ENCODE data around the gene RIT2. TPM values are rescaled to one million over a fixed set of nuclear protein-coding genes. Genes with fewer than 3 reads are reported as not detected.

Gene RIT2
- polyA plus RNA-seq, 1 donor from 2014 or later, result 1.1 TPM

DNA sequence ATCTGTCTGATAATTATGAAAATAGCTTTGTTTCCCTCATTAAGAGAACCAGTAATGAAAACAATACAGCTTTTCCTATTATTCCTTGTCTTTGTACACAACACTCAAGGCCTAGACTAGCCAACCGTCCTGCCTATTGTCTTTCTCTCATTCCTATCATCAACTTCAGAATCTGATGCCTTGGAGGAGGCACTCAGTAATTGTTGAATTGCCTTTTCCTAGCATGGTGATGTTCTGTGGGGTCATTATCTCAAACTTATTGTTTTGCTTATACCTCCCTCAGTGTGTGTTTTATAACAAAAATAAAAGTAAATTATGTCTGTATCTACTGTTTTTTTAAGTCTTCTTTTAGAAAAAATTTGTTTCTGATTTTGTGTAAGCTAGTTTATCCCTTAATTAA is 208.7 kb downstream of the RIT2 start:
- no peaks in the 10 kb centered on the region for H3F3A ChIP-seq (ENCODE audit: insufficient read depth, low read length, poor library complexity, severe bottlenecking)
- no peak overlapping the region for H2AFZ ChIP-seq (ENCODE audit: low read depth, low read length)
- TF ChIP-seq MXI1 (conservative IDR thresholded peaks at IDR 0.05; ENCODE audit: poor library complexity, severe bottlenecking) (no peak), REST (IDR thresholded peaks at IDR 0.05; ENCODE audit: borderline replicate concordance) (no peak), SMC3 (conservative IDR thresholded peaks at IDR 0.05; ENCODE audit: poor library complexity) (no peak), EZH2 (IDR thresholded peaks at IDR 0.05; ENCODE audit: borderline replicate concordance, insufficient read depth, low read length, poor library complexity, severe bottlenecking) (no peak)
- H3K36me3 ChIP-seq (ENCODE audit: insufficient read depth, low read length), result no peaks in the 10 kb centered on the region
- H3K4me3 ChIP-seq (ENCODE audit: low read length), result no peak overlapping the region
- no peaks in the 10 kb centered on the region for H3K79me2 ChIP-seq (replicated peaks; ENCODE audit: insufficient read depth, low read length)
- no peaks in the 10 kb centered on the region for H3K9me2 ChIP-seq (ENCODE audit: insufficient read depth, low read length)
- H3K4me2 ChIP-seq (ENCODE audit: low read length), result no peak overlapping the region
- no peaks in the 10 kb centered on the region for H3K9me3 ChIP-seq (ENCODE audit: low read length)
- H3K9ac ChIP-seq (ENCODE audit: low read length), result no peak overlapping the region
- H4K20me1 ChIP-seq (ENCODE audit: insufficient read depth), result no peaks in the 10 kb centered on the region
- no peaks in the 10 kb centered on the region for H3K27me3 ChIP-seq (ENCODE audit: insufficient read depth, low read depth, low read length)
- no peak overlapping the region for H3K27ac ChIP-seq (ENCODE audit: low read length)

DNA sequence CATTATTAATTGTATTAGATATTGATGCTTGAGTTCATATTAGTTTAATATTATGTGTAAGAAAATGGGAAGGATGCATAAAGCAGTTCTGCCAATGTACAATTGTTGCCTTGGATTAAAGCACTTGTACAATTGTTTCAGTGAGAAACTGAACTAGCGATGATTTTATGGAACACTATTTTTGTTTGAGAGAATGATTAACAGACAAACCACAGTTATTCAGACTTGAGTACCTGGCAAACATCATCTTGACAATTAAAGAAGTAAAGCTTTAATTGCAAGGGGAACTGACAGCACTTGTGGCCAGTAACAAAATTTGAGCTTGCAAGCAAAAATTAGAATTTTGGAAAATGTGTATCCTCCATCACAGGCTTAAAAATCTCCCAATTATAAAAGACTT is 214.3 kb downstream of the RIT2 start:
- Histone ChIP-seq H4K20me1 (ENCODE audit: insufficient read depth) (no peaks in the 10 kb centered on the region), H3F3A (ENCODE audit: insufficient read depth, low read length, poor library complexity, severe bottlenecking) (no peaks in the 10 kb centered on the region), H3K9me3 (ENCODE audit: low read length) (no peaks in the 10 kb centered on the region), H3K4me3 (ENCODE audit: low read length) (no peak overlapping the region), H3K27me3 (ENCODE audit: insufficient read depth, low read depth, low read length) (no peaks in the 10 kb centered on the region), H3K36me3 (ENCODE audit: insufficient read depth, low read length) (no peaks in the 10 kb centered on the region), H3K79me2 (replicated peaks; ENCODE audit: insufficient read depth, low read length) (no peaks in the 10 kb centered on the region), H3K4me2 (ENCODE audit: low read length) (no peak overlapping the region), H2AFZ (ENCODE audit: low read depth, low read length) (no peak overlapping the region), H3K9me2 (ENCODE audit: insufficient read depth, low read length) (no peaks in the 10 kb centered on the region), H3K27ac (ENCODE audit: low read length) (no peak overlapping the region), H3K9ac (ENCODE audit: low read length) (no peak overlapping the region)
- TF ChIP-seq, protein P1, sequence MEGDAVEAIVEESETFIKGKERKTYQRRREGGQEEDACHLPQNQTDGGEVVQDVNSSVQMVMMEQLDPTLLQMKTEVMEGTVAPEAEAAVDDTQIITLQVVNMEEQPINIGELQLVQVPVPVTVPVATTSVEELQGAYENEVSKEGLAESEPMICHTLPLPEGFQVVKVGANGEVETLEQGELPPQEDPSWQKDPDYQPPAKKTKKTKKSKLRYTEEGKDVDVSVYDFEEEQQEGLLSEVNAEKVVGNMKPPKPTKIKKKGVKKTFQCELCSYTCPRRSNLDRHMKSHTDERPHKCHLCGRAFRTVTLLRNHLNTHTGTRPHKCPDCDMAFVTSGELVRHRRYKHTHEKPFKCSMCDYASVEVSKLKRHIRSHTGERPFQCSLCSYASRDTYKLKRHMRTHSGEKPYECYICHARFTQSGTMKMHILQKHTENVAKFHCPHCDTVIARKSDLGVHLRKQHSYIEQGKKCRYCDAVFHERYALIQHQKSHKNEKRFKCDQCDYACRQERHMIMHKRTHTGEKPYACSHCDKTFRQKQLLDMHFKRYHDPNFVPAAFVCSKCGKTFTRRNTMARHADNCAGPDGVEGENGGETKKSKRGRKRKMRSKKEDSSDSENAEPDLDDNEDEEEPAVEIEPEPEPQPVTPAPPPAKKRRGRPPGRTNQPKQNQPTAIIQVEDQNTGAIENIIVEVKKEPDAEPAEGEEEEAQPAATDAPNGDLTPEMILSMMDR (IDR thresholded peaks at IDR 0.05; ENCODE audit: poor library complexity, severe bottlenecking), result no peak
- no peak for TF ChIP-seq EZH2 (IDR thresholded peaks at IDR 0.05; ENCODE audit: borderline replicate concordance, insufficient read depth, low read length, poor library complexity, severe bottlenecking)
- TF ChIP-seq POLR2AphosphoS5 (IDR thresholded peaks at IDR 0.05), result no peak
- no peak for TF ChIP-seq MXI1 (conservative IDR thresholded peaks at IDR 0.05; ENCODE audit: poor library complexity, severe bottlenecking)
- no peak for TF ChIP-seq SMC3 (conservative IDR thresholded peaks at IDR 0.05; ENCODE audit: poor library complexity)
- TF ChIP-seq REST (IDR thresholded peaks at IDR 0.05; ENCODE audit: borderline replicate concordance), result no peak
- TF ChIP-seq RAD21 (conservative IDR thresholded peaks at IDR 0.05), result no peak
- TF ChIP-seq TAF1 (IDR thresholded peaks at IDR 0.05; ENCODE audit: low read depth), result no peak
- no peak for TF ChIP-seq EP300 (conservative IDR thresholded peaks at IDR 0.05; ENCODE audit: poor library complexity, severe bottlenecking)
